ENCODE results near the gene GPSM1. TPM values are rescaled to one million over a fixed set of nuclear protein-coding genes. Genes with fewer than 3 reads are reported as not detected.

GPSM1 gene
- total and polyA plus RNA-seq, 3 donors from 2014 or later = 33.5 to 101 (median 84.4) TPM

GRCh38 chr9:136373300-136374182 is 46.2 kb downstream of the GPSM1 start, which contains the start of gene CARD9:
Gene CARD9 (minus strand): TSS chr9:136373669. CDS start chr9:136372078, 1,591 bp downstream.
- no peak within 1 kb of the TSS for H3K27ac ChIP-seq
- DNase-seq = no peak
- no peak for TF ChIP-seq CTCF (IDR thresholded peaks at IDR 0.05)
- no peak for TF ChIP-seq POLR2A (IDR thresholded peaks at IDR 0.05)
- H3K4me1 ChIP-seq = peaks cover 8% of the 10 kb centered on the region
- no peak within 1 kb of the TSS for H3K4me3 ChIP-seq
- intact Hi-C loops (cut with DNase I; ENCODE audit: low total_unique reads) = no loop called here
- WGBS, 2 donors = 85 to 94% methylated on average over 9 to 27 of the region's 27 CpGs
- H3K27me3 ChIP-seq = no peaks in the 10 kb centered on the region
- H3K36me3 ChIP-seq (ENCODE audit: low read depth, missing control alignments) = no peaks in the 10 kb centered on the region
- H3K9me3 ChIP-seq = no peaks in the 10 kb centered on the region

- Histone ChIP-seq H3K36me3 (ENCODE audit: low read depth, missing control alignments) (no peaks in the 10 kb centered on the region), H3K4me3 (no peak overlapping the region), H3K27me3 (no peaks in the 10 kb centered on the region), H3K27ac (no peak overlapping the region), H3K9me3 (no peaks in the 10 kb centered on the region), H3K4me1 (peaks cover 8% of the 10 kb centered on the region)
- WGBS, 2 donors = 88 to 91% methylated on average over 9 to 14 of the region's 14 CpGs
- TF ChIP-seq POLR2A (IDR thresholded peaks at IDR 0.05) = no peak
- TF ChIP-seq CTCF (IDR thresholded peaks at IDR 0.05) = no peak
- intact Hi-C loops (cut with DNase I; ENCODE audit: low total_unique reads) = no loop called here
- DNase-seq = no peak
Measured at GRCh38 chr9:136374183-136374575, 46.8 kb downstream of the GPSM1 start.

- WGBS, 2 donors = 89 to 94% methylated on average over 12 of the region's 12 CpGs
- Histone ChIP-seq H3K4me1 (peaks cover 8% of the 10 kb centered on the region), H3K4me3 (no peak overlapping the region), H3K36me3 (ENCODE audit: low read depth, missing control alignments) (no peaks in the 10 kb centered on the region), H3K27ac (no peak overlapping the region), H3K27me3 (no peaks in the 10 kb centered on the region), H3K9me3 (no peaks in the 10 kb centered on the region)
- intact Hi-C loops (cut with DNase I; ENCODE audit: low total_unique reads) = no loop called here
- DNase-seq = no peak
- TF ChIP-seq CTCF (IDR thresholded peaks at IDR 0.05) (no peak), POLR2A (IDR thresholded peaks at IDR 0.05) (no peak)
Measured at GRCh38 chr9:136375096-136375495, 47.8 kb downstream of the GPSM1 start.

GRCh38 chr9:136376457-136376856 is 49.1 kb downstream of the GPSM1 start:
- 80 to 94% methylated on average over 6 to 8 of the region's 8 CpGs for WGBS, 2 donors
- H3K9me3 ChIP-seq = no peaks in the 10 kb centered on the region
- no peaks in the 10 kb centered on the region for H3K27me3 ChIP-seq
- intact Hi-C loops (cut with DNase I; ENCODE audit: low total_unique reads) = no loop called here
- peaks cover 8% of the 10 kb centered on the region for H3K4me1 ChIP-seq
- DNase-seq = no peak
- no peak for TF ChIP-seq CTCF (IDR thresholded peaks at IDR 0.05)
- no peak for TF ChIP-seq POLR2A (IDR thresholded peaks at IDR 0.05)
- H3K4me3 ChIP-seq = no peak overlapping the region
- H3K36me3 ChIP-seq (ENCODE audit: low read depth, missing control alignments) = no peaks in the 10 kb centered on the region
- H3K27ac ChIP-seq = no peak overlapping the region
